HG02588 (cell line): ENCODE measurements around the gene FAM240A.
"Not testable (repeated sequence)": the region's sequence is repeated elsewhere in the genome, so short reads cannot be mapped to it uniquely, and the experiment has no call there.

ENCODE experiments used
- ATAC-seq: cut with Tn5 transposase; IDR thresholded peaks from one replicate; pipeline ENCODE4 v1.9.1; 2021; ENCODE audit warnings: mild to moderate bottlenecking, moderate library complexity; ENCODE audit not compliant: unreplicated experiment

The FAM240A gene

DNA sequence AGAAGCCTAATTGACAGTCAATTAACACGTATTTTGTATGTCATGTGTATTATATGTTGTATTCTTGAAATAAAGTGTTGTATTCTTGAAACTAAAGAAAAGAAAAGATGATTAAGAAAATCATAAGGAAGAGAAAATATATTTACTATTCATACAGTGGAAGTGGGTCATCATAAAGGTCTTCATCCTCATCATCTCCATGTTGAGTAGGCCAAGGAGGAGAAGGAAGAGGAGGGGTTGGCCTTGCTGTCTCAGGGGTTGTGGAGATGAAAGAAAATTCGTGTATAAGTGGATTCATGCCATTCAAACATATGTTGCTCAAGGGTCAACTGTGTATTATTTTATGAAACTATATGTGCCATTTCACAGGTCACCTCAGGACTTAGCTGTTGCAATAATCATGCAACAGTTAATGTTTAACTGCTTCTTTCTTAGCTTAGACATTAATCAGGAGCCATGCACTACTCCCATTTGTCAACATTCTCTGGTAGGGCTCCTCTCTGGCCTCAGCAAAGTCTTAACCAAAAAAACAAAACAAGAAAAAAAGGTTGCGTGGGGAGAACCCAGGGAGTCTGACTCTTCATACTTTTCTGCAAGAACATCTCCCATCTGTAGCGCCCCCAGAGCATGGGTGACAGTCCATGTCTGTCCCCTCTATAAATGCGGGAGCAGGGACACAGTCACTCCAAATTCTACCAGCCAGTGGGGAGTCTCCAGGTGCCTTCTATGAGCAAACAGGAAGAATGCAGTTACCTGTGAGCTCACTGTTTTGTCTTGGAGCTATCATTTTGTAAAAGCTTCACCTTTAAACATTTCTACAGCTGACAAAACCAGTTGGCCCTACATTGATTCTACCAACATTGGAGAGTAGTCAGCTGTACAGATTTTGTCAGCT, 26.3 kb upstream of the FAM240A start:
- no peak for ATAC-seq

DNA sequence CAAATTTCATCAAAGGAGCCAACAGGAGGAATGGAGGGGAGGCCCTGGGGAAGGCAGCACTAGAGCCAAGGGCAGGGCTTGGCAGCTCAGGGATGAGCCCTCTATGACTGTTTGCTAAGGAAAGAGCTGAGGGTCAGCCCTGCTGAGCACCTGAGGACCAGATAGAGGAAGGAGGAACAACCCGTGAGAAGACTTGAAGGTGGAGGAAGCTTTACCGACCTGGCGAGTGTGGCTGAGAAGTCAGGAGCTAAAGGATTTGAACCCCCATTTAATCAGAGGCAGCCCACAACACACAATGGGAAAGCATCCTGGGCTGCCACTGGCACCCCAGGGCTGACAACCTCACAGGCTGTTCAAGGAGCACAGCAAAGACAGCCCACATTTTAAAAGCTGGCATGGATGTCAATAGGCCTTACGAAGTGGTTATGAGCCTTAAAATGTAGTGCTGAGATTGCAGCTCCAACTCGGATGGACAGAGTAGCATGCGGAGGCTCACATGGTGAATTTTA, 25.5 kb upstream of the FAM240A start:
- ATAC-seq, result no peak

DNA sequence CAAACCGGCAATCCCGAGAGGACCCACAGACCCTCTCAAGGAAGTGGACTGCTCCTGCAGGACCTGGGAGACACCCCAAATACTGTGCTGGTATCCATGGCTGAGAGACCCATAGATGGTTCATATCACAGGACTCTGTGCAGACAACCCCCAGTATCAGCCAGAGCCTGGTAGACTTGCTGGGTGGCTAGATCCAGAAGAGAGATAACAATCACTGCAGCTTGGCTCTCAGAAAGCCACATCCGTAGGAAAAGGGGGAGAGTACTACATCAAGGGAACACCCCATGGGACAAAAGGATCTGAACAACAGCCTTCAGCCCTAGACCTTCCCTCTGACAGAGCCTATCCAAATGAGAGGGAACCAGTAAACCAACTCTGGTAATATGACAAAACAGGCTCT, 25.1 kb upstream of the FAM240A start:
- ATAC-seq, result not testable (repeated sequence)

DNA sequence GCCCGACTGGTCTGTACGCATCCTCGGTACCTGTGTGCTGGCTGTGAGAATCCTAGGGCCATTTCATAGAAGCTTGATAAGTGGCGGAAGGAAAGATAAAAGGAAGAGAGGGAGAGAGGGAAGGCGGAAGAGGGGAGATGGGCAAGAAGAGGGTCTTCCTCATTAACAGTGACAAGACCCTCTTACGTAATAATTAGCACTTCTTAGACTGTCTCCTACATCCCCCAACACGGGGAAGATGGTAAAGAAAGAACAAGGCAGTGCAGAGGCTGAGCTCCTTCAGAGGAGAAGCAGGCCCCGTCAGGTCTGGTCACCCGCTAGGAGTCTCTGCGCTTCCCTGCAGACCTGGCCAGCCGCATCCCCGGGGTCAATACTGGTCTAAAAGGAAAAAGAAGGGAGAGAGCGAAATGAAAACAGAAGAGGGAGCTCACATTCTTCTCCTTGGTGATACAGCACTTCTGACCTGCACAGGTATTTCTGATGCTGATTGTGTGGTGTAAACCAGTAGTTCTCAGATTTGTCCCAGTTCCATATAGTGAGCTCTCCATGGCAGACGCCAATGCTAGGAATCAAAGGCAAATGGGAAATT, 19.0 kb upstream of the FAM240A start:
- ATAC-seq, result no peak

- ATAC-seq, result no peak
Observed at GRCh38 chr3:46593979-46594378, 18.3 kb upstream of the FAM240A start.

DNA sequence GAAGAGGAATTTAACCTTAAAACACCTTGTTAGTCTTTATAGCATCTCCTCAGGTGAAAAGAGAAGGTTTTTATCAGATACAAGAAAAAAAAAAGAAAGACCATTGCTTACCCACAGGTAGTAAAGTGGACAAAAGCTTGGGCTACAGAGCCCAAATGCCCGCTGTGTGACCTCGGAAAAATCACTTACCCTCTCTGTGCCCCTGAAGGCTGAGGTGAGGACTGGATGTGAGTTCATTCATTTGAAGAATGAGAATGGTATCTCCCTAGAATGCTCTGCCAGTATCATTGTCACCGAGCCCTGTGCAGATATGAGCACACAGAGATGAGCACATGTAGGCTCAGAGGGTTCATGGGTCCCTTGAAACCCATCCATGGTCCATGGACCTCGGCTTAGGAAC, 17.6 kb upstream of the FAM240A start:
- ATAC-seq, result no peak

DNA sequence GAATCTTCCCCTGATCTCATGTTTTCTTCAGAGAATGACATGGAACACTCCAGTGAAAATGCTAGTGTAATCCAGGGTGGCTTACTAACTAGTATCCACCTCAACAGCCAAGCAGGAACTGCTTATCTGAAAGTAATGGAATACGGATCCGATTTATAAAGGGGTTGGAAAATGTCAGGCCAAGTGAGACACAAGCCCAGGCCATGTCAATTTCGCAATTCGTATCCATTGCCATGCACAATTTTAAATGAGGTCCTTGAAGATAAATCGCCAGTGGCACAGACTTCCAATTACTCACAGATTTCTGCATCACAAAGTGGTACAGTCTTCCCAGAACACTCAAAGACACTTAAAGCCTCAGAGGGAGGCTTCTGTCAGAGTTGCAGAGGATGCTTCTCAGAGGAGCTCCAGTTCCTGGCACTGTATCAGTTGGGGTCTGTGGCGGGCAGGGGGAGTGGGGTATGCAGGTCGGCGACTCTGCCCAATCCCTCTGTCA, 16.5 kb upstream of the FAM240A start:
- ATAC-seq, result no peak

GRCh38 chr3:46599590-46599989, 12.7 kb upstream of the FAM240A start:
- no peak for ATAC-seq

GRCh38 chr3:46603446-46604046, 8.8 kb upstream of the FAM240A start:
- no peak for ATAC-seq

DNA sequence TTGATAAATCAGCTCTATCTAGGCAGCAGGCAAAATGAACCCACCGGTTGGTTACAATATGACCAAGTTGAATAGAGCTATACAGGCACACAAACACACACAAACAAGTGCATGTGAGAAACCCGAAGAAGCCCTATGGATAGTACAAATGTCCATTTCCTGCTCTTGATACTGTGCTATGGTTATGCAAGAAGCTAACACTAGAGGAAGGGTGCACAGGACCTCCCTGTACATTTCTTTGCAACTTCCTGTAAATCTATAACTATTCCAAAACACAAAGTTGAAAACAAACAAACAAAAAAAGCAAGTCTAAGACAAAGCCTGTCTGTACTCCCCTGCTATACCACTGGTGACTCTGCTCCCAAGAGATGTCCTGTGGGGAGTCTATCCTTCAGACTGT, 8.2 kb upstream of the FAM240A start:
- ATAC-seq, result no peak

DNA sequence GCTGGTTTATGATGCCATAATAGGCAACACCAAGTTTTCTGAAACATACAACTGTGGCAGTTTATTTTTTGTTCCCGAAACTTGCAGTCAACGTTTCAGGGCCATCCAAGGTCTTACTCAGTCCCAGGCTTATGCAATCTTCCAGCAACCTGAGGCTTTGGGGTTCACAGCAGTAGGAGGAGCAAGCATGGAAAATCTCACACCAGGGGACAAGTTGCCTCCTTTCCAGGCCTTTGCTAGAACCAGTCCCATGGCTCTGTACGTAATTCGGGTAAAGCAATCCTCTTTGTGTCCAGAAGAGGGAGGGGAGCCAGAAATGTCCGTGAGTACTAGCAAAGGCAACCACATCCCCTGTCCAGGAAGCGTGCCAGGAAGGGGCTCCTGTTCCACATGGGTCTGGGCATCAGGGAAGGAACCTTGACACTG, 4.7 kb upstream of the FAM240A start:
- no peak for ATAC-seq

GRCh38 chr3:46609212-46609721, 3.1 kb upstream of the FAM240A start:
- no peak for ATAC-seq

GRCh38 chr3:46609944-46610722, 2.2 kb upstream of the FAM240A start:
- ATAC-seq, result no peak

DNA sequence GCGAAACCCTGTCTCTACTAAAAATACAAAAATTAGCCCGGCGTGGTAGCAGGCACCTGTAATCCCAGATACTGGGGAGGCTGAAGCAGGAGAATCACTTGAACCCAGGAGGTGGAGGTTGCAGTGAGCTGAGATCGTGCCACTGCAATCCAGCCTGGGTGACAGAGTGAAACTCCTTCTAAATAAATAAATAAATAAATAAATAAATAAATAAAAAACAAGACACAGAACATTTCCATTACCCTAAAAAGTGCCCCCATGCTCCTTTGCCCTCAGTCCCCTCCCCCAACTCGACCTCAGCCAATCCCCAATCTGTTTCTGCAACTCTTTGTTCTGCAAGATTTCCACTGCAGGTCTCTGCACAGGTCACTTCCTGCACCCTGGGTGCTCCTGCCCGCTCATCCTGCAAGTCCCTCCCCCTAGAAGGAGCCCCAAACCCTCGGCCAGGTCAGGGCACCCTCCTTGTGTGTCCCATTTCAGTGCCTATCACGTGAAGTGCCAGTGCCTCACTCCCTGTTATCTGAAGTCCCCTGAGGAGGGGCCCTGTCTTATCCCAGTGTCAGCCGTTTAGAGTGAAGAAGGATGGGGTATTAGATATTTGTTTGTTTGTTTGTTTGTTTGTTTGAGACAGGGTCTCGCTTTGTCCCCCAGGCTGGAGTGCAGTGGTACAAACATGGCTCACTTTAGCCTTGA, 1.1 kb downstream of the FAM240A start:
- no peak for ATAC-seq

DNA sequence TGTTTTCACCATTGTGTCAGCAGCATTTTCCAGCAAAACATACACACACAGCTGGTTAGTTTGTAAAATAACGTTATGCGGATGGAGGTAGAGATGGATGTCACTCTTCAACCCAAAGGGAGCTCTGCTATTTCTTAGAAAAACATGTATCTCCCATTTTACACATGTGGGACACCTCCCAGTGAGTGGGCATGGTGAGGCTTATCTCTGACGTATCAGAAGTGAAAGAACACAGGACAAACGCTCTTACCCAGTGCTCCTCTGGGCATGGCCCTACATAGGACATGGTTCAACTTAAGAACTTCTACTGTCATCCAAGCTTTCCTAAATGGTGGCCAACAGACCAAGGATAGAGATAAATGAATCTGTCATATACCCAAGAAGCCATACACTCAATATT, 2.1 kb downstream of the FAM240A start:
- ATAC-seq, result no peak

DNA sequence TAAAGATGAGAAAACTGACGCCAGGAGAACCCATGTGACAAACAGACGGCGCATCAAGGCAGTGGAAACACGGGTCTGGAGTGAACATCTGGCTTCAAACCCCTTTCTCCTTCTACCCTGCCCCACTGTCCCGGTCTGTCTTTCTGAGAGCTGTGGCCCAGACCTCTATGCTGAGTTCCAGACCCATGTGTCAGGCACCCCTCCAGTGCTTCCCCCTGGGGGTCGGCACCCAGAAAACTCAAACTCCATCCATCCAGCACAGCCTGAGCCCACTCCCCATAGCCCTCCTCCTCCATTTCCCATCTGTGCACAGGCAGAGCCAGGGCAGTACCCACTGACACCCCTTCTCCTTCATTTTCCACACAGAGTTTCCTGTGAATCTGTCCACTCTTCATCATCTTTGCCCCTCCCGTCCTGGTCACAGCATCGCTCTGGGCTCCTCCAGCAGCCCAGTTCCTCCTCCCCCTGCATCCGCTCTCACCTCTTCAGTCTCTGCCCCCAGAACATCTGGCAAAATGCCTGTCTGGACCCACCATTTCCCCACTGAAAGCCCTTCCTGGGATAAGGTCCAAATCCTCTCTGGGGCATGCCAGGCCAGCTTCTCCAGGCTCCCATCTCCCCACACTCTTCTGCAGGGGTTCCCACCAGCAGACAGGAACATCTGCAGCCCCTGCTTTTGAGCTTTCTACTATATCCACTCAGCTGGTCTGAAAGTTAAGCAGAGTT, 2.9 kb downstream of the FAM240A start:
- ATAC-seq, result no peak

- ATAC-seq, result no peak
Observed at GRCh38 chr3:46615976-46616375, 3.7 kb downstream of the FAM240A start.

- no peak for ATAC-seq
Observed at GRCh38 chr3:46617941-46618340, 5.6 kb downstream of the FAM240A start.
